ENCODE results near the gene VPS18. TPM values are rescaled to one million over a fixed set of nuclear protein-coding genes. Genes with fewer than 3 reads are reported as not detected.
A peak's percentile ranks its signal among the peaks of the same experiment; 100 is the strongest.

The VPS18 gene
- total RNA-seq, 1 donor from 2014 or later = 33.5 TPM

- Mint-ChIP-seq H3K27ac (ENCODE audit: unreplicated experiment) (peak overlapping the region; percentile 73), H3K4me3 (ENCODE audit: unreplicated experiment) (peak overlapping the region; percentile 86), H3K4me1 (ENCODE audit: low read depth, unreplicated experiment) (peaks cover 4% of the 10 kb centered on the region), H3K27me3 (ENCODE audit: unreplicated experiment) (peaks cover 14% of the 10 kb centered on the region), H3K36me3 (ENCODE audit: unreplicated experiment) (no peaks in the 10 kb centered on the region), H3K9me3 (ENCODE audit: unreplicated experiment) (peaks cover 17% of the 10 kb centered on the region)
- DNase-seq = no peak
- TF ChIP-seq, protein P1, sequence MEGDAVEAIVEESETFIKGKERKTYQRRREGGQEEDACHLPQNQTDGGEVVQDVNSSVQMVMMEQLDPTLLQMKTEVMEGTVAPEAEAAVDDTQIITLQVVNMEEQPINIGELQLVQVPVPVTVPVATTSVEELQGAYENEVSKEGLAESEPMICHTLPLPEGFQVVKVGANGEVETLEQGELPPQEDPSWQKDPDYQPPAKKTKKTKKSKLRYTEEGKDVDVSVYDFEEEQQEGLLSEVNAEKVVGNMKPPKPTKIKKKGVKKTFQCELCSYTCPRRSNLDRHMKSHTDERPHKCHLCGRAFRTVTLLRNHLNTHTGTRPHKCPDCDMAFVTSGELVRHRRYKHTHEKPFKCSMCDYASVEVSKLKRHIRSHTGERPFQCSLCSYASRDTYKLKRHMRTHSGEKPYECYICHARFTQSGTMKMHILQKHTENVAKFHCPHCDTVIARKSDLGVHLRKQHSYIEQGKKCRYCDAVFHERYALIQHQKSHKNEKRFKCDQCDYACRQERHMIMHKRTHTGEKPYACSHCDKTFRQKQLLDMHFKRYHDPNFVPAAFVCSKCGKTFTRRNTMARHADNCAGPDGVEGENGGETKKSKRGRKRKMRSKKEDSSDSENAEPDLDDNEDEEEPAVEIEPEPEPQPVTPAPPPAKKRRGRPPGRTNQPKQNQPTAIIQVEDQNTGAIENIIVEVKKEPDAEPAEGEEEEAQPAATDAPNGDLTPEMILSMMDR (IDR thresholded peaks at IDR 0.05; ENCODE audit: partially characterized antibody, unreplicated experiment) = no peak
Measured at GRCh38 chr15:40952301-40952900, 58.2 kb downstream of the VPS18 start.

GRCh38 chr15:40952901-40953712, 58.9 kb downstream of the VPS18 start, which contains the start of gene CHAC1:
Gene CHAC1 (plus strand): TSS chr15:40953471. CDS start chr15:40953584, 113 bp downstream.
- peaks cover 4% of the 10 kb centered on the region for H3K4me1 Mint-ChIP-seq (ENCODE audit: low read depth, unreplicated experiment)
- peaks cover 15% of the 10 kb centered on the region for H3K9me3 Mint-ChIP-seq (ENCODE audit: unreplicated experiment)
- H3K36me3 Mint-ChIP-seq (ENCODE audit: unreplicated experiment) = no peaks in the 10 kb centered on the region
- H3K4me3 Mint-ChIP-seq (ENCODE audit: unreplicated experiment) = peak within 1 kb of the TSS; percentile 93
- DNase-seq = peak; percentile 91
- H3K27me3 Mint-ChIP-seq (ENCODE audit: unreplicated experiment) = peaks cover 16% of the 10 kb centered on the region
- peak within 1 kb of the TSS; percentile 91 for H3K27ac Mint-ChIP-seq (ENCODE audit: unreplicated experiment)
- TF ChIP-seq, protein P1 (IDR thresholded peaks at IDR 0.05; ENCODE audit: partially characterized antibody, unreplicated experiment) = no peak

Other genes starting within 250 kb of the VPS18 start
- gene RAD51, start 199.3 kb upstream of the VPS18 start, total RNA-seq (ENCODE audit: unreplicated experiment) = 5.0 TPM
- 37.1 TPM for gene RMDN3, start 139.2 kb upstream of the VPS18 start, total RNA-seq (ENCODE audit: unreplicated experiment)
- 5.0 TPM for gene GCHFR, start 130.4 kb upstream of the VPS18 start, total RNA-seq (ENCODE audit: unreplicated experiment)
- gene C15orf62, start 124.5 kb upstream of the VPS18 start, total RNA-seq (ENCODE audit: unreplicated experiment) = 0.17 TPM
- 11.8 TPM for gene ZFYVE19, start 87.4 kb upstream of the VPS18 start, total RNA-seq (ENCODE audit: unreplicated experiment)
- 43.2 TPM for gene DNAJC17, start 87.0 kb upstream of the VPS18 start, total RNA-seq (ENCODE audit: unreplicated experiment)
- not detected for gene PPP1R14D, start 65.7 kb upstream of the VPS18 start, total RNA-seq (ENCODE audit: unreplicated experiment)
- gene SPINT1, start 50.4 kb upstream of the VPS18 start, total RNA-seq (ENCODE audit: unreplicated experiment) = 6.0 TPM
- 1.8 TPM for gene RHOV, start 20.2 kb upstream of the VPS18 start, total RNA-seq (ENCODE audit: unreplicated experiment)
- gene DLL4, start 34.9 kb downstream of the VPS18 start, total RNA-seq (ENCODE audit: unreplicated experiment) = 12.5 TPM
- 45.6 TPM for gene CHAC1, start 59.0 kb downstream of the VPS18 start, total RNA-seq (ENCODE audit: unreplicated experiment)
- gene INO80, start 221.8 kb downstream of the VPS18 start, total RNA-seq (ENCODE audit: unreplicated experiment) = 20.4 TPM